Omental fat pad (tissue), 4 donors: ENCODE data around the gene EHD2. TPM values are rescaled to one million over a fixed set of nuclear protein-coding genes. Genes with fewer than 3 reads are reported as not detected.
A peak's percentile ranks its signal among the peaks of the same experiment; 100 is the strongest.
"Not testable (repeated sequence)": the region's sequence is repeated elsewhere in the genome, so short reads cannot be mapped to it uniquely, and the experiment has no call there.

ENCODE experiments used
- ATAC-seq: fragments of 150-250 bp; one replicate; pipeline ENCODE4 v1.9.1; 2016; ENCODE audit warnings: mild to moderate bottlenecking, moderate library complexity; ENCODE audit not compliant: low FRiP score
- DNase-seq: peaks from one replicate; pipeline ENCODE4 v3.0.0-alpha.2; 2019; ENCODE audit warnings: low spot score
- total RNA-seq, 4 donors: library from RNA; depleted of rRNA; stranded (reverse); fragments of >200 nt; gene quantifications; one replicate each; pipeline ENCODE4 v1.1.0, GENCODE V29; 2016
- TF ChIP-seq, protein P1 (sequence below), 3 donors: fragments of 450-650 bp; IDR thresholded peaks; one replicate each; pipeline ENCODE4 v1.5.1; 2016 to 2017; ENCODE audit warnings: antibody characterized with exemption in 3 of 3, mild to moderate bottlenecking in 3 of 3, moderate library complexity in 2 of 3

Gene EHD2
- total RNA-seq, 4 donors from 2014 or later = 93.5 to 184 (median 124) TPM

DNA sequence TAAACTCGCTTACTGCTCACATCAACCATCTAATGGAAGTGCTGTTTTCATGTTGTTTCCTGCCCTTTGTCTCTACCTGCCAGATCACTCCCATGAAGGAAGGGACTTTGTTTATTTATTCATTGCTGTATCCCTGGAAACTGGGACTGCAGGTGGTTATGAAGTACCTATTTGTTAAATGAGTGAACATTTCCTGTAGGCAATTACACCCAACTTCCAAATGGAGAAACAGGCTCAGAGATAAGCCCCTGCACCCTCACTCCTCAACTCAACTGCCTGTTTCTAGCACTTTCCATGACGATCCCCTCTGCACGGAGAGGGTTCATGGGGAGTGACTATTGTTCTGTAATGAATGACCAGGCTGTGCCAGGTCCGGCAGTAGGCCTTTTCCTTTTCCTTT, 63.3 kb downstream of the EHD2 start:
- DNase-seq = no peak
- TF ChIP-seq, protein P1, sequence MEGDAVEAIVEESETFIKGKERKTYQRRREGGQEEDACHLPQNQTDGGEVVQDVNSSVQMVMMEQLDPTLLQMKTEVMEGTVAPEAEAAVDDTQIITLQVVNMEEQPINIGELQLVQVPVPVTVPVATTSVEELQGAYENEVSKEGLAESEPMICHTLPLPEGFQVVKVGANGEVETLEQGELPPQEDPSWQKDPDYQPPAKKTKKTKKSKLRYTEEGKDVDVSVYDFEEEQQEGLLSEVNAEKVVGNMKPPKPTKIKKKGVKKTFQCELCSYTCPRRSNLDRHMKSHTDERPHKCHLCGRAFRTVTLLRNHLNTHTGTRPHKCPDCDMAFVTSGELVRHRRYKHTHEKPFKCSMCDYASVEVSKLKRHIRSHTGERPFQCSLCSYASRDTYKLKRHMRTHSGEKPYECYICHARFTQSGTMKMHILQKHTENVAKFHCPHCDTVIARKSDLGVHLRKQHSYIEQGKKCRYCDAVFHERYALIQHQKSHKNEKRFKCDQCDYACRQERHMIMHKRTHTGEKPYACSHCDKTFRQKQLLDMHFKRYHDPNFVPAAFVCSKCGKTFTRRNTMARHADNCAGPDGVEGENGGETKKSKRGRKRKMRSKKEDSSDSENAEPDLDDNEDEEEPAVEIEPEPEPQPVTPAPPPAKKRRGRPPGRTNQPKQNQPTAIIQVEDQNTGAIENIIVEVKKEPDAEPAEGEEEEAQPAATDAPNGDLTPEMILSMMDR (IDR thresholded peaks at IDR 0.05) = no peak
- no peak for ATAC-seq

DNA sequence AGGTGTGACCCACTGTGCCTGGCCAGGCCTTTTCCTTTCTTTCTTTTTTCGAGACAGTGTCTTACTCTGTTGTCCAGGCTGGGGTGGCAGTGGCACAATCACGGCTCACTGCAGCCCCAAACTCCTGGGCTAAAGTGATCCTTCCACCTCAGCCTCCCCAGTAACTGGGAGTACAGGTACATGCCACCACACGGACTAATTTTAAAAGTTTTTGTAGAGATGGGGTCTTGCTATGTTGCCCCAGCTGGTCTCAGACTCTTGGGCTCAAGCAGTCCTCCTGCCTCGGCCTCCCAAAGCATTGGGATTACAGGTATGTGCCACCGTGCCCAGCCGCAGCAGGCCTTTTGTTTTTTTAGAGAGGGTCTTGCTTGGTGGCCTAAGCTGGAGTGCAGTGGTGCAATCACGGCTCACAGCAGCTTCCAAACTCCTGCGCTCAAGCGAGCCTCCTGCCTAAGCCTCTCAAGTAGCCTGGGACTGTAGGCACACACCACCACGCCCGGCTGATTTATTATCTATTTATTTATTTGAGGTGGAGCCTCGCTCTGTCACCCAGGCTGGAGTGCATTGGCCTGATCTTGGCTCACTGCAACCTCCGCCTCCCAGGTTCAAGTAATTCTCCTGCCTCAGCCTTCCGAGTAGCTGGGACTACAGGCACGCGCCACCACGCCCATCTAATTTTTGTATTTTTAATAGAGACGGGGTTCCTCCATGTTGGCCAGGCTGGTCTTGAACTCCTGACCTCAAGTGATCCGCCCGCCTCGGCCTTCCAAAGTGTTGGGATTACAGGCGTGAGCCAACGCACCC, 64.2 kb downstream of the EHD2 start:
- not testable (repeated sequence) for ATAC-seq, DNase-seq

DNA sequence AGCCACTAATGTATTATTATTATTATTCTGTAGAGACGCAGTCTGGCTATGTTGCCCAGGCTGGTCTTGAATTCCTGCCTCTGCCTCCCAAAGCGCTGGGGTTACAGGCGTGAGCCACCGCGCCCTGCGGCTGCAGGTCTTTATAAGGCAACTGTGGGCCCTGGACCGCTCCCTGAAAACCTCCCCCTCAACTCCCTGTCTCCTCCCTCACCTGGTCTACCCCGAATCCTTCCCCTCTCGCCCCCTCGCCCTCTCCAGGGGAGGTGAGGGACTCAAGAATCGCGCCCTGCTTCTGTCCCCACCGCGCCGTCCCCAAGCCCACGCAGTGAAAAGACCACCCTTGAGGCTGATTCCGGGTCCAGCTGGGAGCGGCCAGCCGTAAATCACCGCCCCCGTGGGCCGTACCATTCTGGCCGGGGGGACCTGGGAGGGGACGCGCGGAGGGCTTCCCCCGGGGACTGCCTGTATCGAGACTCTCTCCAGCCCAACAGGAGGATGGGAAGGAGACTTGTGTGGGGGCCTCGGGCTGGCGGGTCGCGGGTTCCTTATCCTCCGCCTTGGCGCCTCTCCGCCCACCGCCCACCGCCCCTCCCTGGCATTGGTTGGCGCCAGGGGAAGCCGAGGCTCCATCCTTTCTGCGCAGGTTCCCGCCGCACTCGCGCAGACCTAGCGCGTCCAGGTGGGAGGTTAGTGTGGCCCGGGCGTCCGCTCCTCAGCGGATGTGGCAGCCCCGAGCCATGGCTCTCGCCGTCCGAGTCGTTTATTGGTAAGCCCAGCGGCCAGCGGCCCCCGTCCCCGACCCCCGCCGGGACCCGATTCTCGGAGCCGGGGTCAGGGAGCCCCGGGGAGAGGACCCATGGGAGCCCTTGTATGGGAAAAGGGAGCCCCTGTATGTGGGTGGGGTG, 65.1 kb downstream of the EHD2 start, which contains the start of gene SELENOW:
TSS of gene SELENOW (plus strand) at position 655 of the 905 bp plus-strand sequence. CDS start at position 738, 83 bp downstream.
- no peak for DNase-seq
- peak; percentile 85 for ATAC-seq
- TF ChIP-seq, protein P1 (IDR thresholded peaks at IDR 0.05) = no peak

DNA sequence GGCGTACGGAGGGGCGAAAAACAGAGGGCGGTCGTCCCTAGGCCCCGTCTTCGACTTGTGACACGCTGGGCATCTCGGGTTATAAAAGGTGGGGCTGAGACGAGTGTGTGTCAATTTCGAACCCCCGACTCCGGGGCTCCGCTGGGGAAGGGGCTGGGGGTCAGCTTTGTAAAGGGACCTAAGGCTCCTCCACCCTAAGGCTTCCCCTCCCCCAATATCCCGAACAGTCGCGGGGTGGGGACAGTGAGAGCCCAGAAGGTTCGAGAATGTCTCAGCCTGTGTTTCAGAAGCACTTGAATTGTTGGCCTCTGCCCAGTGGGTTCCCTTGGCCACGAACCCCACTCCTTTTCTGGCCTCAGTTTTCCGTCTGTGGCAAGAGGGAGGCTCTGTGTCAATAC, 65.7 kb downstream of the EHD2 start:
- no peak for DNase-seq
- TF ChIP-seq, protein P1 (IDR thresholded peaks at IDR 0.05) = no peak
- ATAC-seq = peak; percentile 9

DNA sequence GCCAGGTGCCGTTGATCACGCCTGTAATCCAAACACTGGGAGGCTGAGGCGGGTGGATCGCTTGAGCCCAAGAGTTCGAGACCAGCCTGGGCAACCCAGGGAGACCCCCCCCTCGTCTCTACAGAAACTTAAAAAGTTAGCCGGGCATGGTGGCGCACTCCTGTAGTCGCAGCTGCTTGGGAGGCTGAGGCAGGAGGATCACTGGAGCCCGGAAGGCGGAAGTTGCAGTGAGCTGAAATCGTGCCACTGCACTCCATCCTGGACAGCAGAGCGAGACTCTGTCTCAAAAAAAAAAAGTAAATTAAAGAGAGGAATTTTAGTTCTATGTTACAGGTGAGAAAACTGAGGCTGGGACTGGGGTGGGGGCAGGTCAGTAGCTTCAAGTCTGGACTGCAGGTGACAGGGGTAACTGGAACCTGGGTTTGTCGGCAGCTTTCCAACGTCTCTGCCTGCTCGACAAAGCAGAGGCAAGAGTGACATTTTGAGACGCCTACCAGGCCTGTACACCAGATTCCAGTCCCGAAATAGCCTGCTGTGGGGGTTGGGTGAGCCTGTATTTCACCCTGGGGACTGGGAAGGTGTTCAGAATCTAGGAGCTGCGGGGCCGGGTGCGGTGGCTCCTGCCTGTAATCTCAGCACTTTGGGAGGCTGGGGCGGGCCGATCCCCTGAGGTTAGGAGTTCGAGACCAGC, 66.4 kb downstream of the EHD2 start:
- ATAC-seq = no peak
- TF ChIP-seq, protein P1 (IDR thresholded peaks at IDR 0.05) = no peak
- DNase-seq = no peak

DNA sequence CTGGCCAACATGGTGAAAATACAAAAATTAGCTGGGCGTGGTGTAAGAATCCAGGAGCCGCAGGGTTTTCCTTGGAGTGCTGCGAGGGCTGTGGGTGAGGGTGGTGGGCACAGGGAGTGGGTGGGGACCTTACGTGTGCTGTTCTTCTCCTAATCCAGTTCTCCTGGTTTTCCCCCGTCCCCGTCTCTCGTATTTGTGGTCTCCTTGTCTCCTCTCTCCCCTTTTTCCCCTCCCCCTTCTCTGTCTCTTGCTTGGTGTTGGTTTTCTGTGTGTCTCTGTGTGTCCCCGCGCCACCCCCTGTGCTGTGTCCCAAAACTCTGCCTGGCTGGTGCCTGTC, 67.0 kb downstream of the EHD2 start:
- DNase-seq = no peak
- ATAC-seq = no peak
- TF ChIP-seq, protein P1 (IDR thresholded peaks at IDR 0.05) = no peak
